ENCODE data around the gene PPP4C. TPM values are rescaled to one million over a fixed set of nuclear protein-coding genes. Genes with fewer than 3 reads are reported as not detected.

Gene PPP4C
- total RNA-seq, 1 donor from 2014 or later: 144 TPM

DNA sequence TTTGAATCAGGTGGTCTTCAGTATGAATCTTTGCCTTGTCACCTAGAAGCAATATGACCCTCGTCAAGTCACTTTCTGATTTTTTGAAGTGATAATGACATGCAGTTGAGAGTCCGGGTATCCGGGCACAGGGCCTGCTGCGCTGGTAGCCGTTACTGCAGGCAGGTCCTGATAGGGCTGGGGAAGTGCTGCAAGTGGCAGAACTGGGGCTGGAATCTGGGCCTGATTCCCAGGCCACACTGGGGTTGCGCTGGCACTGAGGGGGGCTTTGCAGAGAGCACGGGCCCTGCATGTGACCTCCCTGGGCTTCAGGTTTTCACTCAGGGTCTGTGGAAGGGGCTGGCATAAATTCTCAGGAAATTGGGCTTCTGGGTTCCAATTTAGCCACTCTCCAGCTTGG is 3.0 kb downstream of the PPP4C start:
- Mint-ChIP-seq H3K27ac (no peak overlapping the region), H3K27me3 (no peaks in the 10 kb centered on the region), H3K36me3 (ENCODE audit: insufficient read depth) (peaks cover 10% of the 10 kb centered on the region), H3K4me3 (ENCODE audit: low read depth) (no peak overlapping the region), H3K4me1 (ENCODE audit: low read depth) (peaks cover 15% of the 10 kb centered on the region), H3K9me3 (ENCODE audit: low read depth) (no peaks in the 10 kb centered on the region)
- TF ChIP-seq, protein P1, sequence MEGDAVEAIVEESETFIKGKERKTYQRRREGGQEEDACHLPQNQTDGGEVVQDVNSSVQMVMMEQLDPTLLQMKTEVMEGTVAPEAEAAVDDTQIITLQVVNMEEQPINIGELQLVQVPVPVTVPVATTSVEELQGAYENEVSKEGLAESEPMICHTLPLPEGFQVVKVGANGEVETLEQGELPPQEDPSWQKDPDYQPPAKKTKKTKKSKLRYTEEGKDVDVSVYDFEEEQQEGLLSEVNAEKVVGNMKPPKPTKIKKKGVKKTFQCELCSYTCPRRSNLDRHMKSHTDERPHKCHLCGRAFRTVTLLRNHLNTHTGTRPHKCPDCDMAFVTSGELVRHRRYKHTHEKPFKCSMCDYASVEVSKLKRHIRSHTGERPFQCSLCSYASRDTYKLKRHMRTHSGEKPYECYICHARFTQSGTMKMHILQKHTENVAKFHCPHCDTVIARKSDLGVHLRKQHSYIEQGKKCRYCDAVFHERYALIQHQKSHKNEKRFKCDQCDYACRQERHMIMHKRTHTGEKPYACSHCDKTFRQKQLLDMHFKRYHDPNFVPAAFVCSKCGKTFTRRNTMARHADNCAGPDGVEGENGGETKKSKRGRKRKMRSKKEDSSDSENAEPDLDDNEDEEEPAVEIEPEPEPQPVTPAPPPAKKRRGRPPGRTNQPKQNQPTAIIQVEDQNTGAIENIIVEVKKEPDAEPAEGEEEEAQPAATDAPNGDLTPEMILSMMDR (IDR thresholded peaks at IDR 0.05; ENCODE audit: unreplicated experiment): no peak
- DNase-seq (ENCODE audit: low spot score, unreplicated experiment): no peak

DNA sequence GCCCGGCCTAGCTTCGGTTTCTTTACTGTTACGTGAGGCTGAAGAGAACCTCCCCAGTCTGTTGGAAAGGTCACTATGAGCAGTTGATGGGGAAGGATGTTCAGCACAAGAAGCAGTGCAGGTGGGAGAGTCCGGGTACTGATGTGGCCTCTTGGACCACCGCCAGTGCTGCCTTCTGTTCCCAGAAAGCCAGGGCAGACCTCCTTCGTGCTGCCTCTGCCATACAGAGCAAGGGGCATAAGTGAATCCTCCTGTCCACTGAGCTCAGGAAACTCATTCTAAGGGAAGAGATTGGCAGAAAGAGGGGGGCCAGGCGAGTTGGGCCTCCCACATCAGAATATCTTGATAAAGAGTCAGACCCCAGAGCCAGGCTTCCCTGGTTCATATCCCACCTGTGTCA is 3.7 kb downstream of the PPP4C start:
- H3K4me3 Mint-ChIP-seq (ENCODE audit: low read depth): no peak overlapping the region
- H3K27ac Mint-ChIP-seq: no peak overlapping the region
- no peaks in the 10 kb centered on the region for H3K9me3 Mint-ChIP-seq (ENCODE audit: low read depth)
- TF ChIP-seq, protein P1 (IDR thresholded peaks at IDR 0.05; ENCODE audit: unreplicated experiment): no peak
- no peaks in the 10 kb centered on the region for H3K27me3 Mint-ChIP-seq
- H3K4me1 Mint-ChIP-seq (ENCODE audit: low read depth): peaks cover 15% of the 10 kb centered on the region
- no peak for DNase-seq (ENCODE audit: low spot score, unreplicated experiment)
- peaks cover 10% of the 10 kb centered on the region for H3K36me3 Mint-ChIP-seq (ENCODE audit: insufficient read depth)

DNA sequence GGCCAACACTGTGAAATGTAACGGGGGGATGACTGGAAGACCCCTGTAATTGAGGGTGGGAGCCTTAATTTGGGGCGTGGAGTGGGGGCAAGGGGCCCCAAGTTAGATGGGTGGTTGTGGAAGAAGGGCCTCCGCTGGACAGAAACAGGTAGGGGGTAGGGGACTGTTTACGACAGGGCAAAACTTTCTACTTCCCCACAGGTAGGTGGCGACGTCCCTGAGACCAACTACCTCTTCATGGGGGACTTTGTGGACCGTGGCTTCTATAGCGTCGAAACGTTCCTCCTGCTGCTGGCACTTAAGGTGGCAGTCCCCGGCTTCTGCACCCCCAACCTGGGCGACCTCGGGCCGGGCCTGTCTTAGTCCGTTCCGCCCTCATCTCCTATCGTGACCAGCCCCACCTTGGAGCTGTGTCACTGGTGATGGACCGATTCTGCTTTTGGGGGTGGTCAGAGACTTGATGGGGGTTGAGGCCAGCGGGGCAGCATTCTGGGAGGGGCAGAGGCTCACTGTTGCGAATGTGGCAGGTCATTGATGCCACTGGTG is 6.8 kb downstream of the PPP4C start:
- Mint-ChIP-seq H3K4me1 (ENCODE audit: low read depth) (peaks cover 2% of the 10 kb centered on the region), H3K36me3 (ENCODE audit: insufficient read depth) (peaks cover 15% of the 10 kb centered on the region), H3K27me3 (no peaks in the 10 kb centered on the region), H3K9me3 (ENCODE audit: low read depth) (no peaks in the 10 kb centered on the region), H3K4me3 (ENCODE audit: low read depth) (no peak overlapping the region), H3K27ac (no peak overlapping the region)
- TF ChIP-seq, protein P1 (IDR thresholded peaks at IDR 0.05; ENCODE audit: unreplicated experiment): no peak
- DNase-seq (ENCODE audit: low spot score, unreplicated experiment): no peak

DNA sequence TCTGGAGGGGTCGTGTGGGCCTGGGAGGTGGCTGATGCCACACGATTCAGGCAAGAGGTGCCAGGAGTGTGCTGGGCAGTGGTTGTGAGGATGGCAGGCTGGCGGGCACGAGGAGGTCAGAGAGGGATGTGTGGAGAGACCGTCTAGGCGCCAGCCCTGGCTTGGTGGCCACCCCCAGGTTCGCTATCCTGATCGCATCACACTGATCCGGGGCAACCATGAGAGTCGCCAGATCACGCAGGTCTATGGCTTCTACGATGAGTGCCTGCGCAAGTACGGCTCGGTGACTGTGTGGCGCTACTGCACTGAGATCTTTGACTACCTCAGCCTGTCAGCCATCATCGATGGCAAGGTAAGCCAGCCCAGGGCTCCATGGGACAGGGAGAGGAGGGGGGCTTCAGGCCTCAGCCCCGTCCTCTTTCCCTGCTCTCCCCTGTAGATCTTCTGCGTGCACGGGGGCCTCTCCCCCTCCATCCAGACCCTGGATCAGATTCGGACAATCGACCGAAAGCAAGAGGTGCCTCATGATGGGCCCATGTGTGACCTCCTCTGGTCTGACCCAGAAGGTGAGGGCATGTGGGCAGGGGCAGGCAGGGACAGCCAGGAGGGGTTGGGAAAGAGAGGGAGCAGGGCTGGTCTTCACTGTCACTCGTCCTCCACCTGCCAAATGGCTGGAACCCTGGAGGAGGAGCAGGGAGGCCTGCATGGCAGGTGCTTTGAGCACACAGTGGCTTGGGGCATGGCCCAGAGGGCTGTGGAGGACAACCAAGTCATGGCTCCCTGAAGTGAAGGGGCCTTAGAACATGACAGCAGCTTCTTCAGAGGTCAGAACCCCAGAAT is 7.6 kb downstream of the PPP4C start:
- H3K4me1 Mint-ChIP-seq (ENCODE audit: low read depth): no peaks in the 10 kb centered on the region
- H3K27me3 Mint-ChIP-seq: no peaks in the 10 kb centered on the region
- H3K36me3 Mint-ChIP-seq (ENCODE audit: insufficient read depth): peaks cover 14% of the 10 kb centered on the region
- H3K4me3 Mint-ChIP-seq (ENCODE audit: low read depth): no peak overlapping the region
- no peaks in the 10 kb centered on the region for H3K9me3 Mint-ChIP-seq (ENCODE audit: low read depth)
- H3K27ac Mint-ChIP-seq: no peak overlapping the region
- DNase-seq (ENCODE audit: low spot score, unreplicated experiment): no peak
- TF ChIP-seq, protein P1 (IDR thresholded peaks at IDR 0.05; ENCODE audit: unreplicated experiment): no peak

DNA sequence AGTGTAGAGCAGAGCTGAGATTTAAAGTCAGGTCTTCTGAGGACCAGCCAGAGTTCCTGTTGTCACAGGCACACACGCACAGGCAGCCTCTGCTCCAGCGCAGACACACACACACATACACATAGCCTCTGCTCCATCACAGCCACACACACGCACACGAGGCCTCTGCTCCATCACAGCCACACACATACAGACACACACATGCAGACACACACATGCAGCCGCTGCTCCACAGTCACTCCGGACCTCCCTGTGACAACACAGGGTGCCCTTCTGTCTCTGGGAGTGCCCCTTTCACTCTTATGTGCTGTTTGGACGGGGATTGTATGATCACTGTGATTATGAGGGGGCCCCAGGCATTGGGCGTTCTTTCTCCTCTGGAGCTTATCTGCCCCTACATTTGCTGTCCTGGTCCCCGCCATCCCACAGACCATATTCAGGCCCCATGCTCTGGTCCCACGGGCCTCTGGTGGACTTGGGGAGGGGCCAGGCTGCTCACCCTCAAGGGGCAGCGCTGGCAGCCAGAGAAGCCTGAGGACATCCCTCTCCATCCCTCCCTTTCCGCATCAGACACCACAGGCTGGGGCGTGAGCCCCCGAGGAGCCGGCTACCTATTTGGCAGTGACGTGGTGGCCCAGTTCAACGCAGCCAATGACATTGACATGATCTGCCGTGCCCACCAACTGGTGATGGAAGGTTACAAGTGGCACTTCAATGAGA is 8.5 kb downstream of the PPP4C start:
- Mint-ChIP-seq H3K9me3 (ENCODE audit: low read depth) (no peaks in the 10 kb centered on the region), H3K27ac (no peak overlapping the region), H3K36me3 (ENCODE audit: insufficient read depth) (peaks cover 14% of the 10 kb centered on the region), H3K4me1 (ENCODE audit: low read depth) (no peaks in the 10 kb centered on the region), H3K27me3 (no peaks in the 10 kb centered on the region), H3K4me3 (ENCODE audit: low read depth) (no peak overlapping the region)
- DNase-seq (ENCODE audit: low spot score, unreplicated experiment): no peak
- TF ChIP-seq, protein P1 (IDR thresholded peaks at IDR 0.05; ENCODE audit: unreplicated experiment): no peak

All from progenitor cell of endocrine pancreas (in vitro differentiated cells).